Measurements from ENCODE around the gene MARCHF2. TPM values are rescaled to one million over a fixed set of nuclear protein-coding genes. Genes with fewer than 3 reads are reported as not detected.
A peak's percentile ranks its signal among the peaks of the same experiment; 100 is the strongest.

The MARCHF2 gene
- total and polyA plus RNA-seq, 12 donors, result 49.2 to 104 (median 84.5) TPM

DNA sequence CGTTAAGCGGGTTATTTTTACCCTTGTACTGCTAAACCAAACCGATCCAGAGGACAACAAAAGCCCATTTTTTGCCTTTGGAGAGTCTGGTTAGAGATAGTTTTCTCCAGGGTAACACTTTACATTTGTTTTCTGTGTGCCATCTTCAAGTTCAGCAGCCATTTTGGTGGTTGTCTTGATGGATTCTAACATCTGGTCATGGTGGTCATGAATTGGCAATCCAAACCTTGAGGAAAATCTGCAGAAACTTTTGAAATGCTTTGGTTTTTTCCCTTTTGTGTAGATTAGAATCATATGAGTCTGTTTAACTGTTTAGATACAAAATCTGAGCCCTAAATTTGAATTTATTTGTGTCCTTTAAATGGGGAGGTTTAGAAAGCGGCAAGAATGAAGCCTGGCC lies 48.3 kb downstream of the MARCHF2 start:
- 56 to 63% methylated on average over 3 to 4 of the region's 4 CpGs for WGBS, 2 donors
- ATAC-seq, result no peak
- peak overlapping the region in 4 of 10 donors; percentile 8 to 71 (median 34) for H3K27ac ChIP-seq

DNA sequence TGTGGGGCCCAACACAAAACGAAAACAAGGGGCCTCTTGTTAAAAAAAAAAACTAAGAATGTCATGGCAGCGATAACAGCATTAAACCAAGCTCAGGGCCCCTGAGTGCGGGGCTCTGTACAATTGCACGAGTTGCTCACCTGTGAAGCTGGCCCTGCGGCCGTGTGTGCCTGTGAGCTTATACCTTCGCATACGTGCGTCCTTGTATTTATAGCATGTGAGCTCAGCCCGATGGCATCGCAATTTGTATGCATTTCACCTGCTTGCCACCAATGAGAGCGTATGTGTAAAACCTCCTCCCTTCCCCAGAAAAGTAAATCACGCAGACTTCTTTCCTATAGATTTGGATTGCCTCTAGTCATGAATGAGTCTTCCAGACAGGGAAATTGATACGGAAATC lies 48.8 kb downstream of the MARCHF2 start:
- Histone ChIP-seq H3K4me3 (no peak overlapping the region), H3K27me3 (no peaks in the 10 kb centered on the region), H3K9me3 (no peaks in the 10 kb centered on the region), H3K4me1 (peaks cover 31 to 70% (median 62%) of the 10 kb centered on the region in 9 donors), H3K27ac (no peak overlapping the region), H3K36me3 (peaks cover 0 to 93% (median 34%) of the 10 kb centered on the region in 9 donors)
- TF ChIP-seq, protein P1, sequence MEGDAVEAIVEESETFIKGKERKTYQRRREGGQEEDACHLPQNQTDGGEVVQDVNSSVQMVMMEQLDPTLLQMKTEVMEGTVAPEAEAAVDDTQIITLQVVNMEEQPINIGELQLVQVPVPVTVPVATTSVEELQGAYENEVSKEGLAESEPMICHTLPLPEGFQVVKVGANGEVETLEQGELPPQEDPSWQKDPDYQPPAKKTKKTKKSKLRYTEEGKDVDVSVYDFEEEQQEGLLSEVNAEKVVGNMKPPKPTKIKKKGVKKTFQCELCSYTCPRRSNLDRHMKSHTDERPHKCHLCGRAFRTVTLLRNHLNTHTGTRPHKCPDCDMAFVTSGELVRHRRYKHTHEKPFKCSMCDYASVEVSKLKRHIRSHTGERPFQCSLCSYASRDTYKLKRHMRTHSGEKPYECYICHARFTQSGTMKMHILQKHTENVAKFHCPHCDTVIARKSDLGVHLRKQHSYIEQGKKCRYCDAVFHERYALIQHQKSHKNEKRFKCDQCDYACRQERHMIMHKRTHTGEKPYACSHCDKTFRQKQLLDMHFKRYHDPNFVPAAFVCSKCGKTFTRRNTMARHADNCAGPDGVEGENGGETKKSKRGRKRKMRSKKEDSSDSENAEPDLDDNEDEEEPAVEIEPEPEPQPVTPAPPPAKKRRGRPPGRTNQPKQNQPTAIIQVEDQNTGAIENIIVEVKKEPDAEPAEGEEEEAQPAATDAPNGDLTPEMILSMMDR (IDR thresholded peaks at IDR 0.05), result no peak
- ATAC-seq (no peak), DNase-seq (no peak)
- intact Hi-C loops (cut with DNase I), result loop anchor here in 2 of 10 donors (5.0 to 10.0 kb wide), 2 partner anchors 47 to 860 kb away; partner anchors contain the start of genes MARCHF2 (in 1 of the 2) and ZNF559 (in 1 of the 2)
- WGBS, 2 donors, result 72 to 77% methylated on average over 14 of the region's 14 CpGs

More for the DNA sequence above, 48.3 kb downstream of the MARCHF2 start:
- Histone ChIP-seq H3K4me1 (peaks cover 35 to 75% (median 67%) of the 10 kb centered on the region in 9 donors), H3K27me3 (no peaks in the 10 kb centered on the region), H3K4me3 (no peak overlapping the region), H3K9me3 (no peaks in the 10 kb centered on the region), H3K36me3 (peaks cover 0 to 93% (median 29%) of the 10 kb centered on the region in 9 donors)
- TF ChIP-seq, protein P1 (IDR thresholded peaks at IDR 0.05), result no peak
- intact Hi-C loops (cut with DNase I), result loop anchor here in 2 of 10 donors (5.0 to 10.0 kb wide), 2 partner anchors 47 to 861 kb away; partner anchors contain the start of genes MARCHF2 (in 1 of the 2) and ZNF559 (in 1 of the 2)
- DNase-seq, result no peak

DNA sequence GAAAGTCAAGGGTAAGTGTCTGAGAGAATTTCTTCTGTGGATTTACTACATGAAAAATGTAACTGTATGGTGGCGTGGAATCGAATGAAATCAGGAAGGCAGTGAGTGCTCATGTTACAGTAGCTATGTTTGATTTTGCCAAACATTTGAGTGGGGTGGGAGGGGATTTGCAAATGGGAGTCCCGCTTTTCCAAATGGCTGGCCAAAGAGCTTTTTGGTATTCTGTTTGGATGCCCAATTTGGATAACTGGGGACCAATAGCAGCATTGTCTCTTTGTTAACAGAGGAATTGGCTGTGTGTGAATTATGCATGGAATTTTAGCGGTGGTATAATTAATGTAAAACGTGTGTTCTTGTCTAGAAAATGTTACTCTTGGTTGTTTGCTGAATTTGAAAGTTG lies 49.5 kb downstream of the MARCHF2 start:
- Histone ChIP-seq H3K4me3 (no peak overlapping the region), H3K27ac (no peak overlapping the region), H3K9me3 (no peaks in the 10 kb centered on the region), H3K4me1 (peaks cover 26 to 63% (median 55%) of the 10 kb centered on the region in 9 donors), H3K27me3 (no peaks in the 10 kb centered on the region), H3K36me3 (peaks cover 0 to 93% (median 41%) of the 10 kb centered on the region in 9 donors)
- WGBS, 2 donors, result 75 to 79% methylated on average over 5 of the region's 5 CpGs
- no peak for ATAC-seq
- intact Hi-C loops (cut with DNase I), result loop anchor here in 2 of 10 donors (5.0 to 10.0 kb wide), 2 partner anchors 48 to 860 kb away; partner anchors contain the start of genes MARCHF2 (in 1 of the 2) and ZNF559 (in 1 of the 2)
- TF ChIP-seq, protein P1 (IDR thresholded peaks at IDR 0.05), result no peak
- DNase-seq, result no peak

DNA sequence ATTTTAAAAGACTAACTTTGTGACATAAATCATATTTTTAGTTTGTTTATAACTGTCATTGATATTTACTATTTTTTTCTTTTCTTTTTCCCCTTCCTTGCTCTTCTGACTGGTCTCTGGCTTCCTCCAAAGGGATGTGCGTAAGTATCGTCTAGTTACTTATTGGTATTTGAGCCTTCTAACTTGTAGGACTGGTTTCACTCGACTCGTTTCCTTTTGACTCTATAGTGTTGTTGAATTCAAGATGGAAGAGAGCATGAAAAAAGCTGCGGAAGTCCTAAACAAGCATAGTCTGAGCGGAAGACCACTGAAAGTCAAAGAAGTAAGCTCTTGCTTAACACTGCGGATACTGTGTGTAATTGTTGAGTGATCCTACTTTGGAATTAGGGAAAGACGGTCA lies 50.3 kb downstream of the MARCHF2 start:
- WGBS, 2 donors, result 90 to 91% methylated on average over 8 of the region's 8 CpGs
- Histone ChIP-seq H3K4me1 (peaks cover 18 to 55% (median 49%) of the 10 kb centered on the region in 9 donors), H3K27ac (no peak overlapping the region), H3K9me3 (no peaks in the 10 kb centered on the region), H3K36me3 (peaks cover 0 to 94% (median 49%) of the 10 kb centered on the region in 9 donors), H3K4me3 (no peak overlapping the region), H3K27me3 (no peaks in the 10 kb centered on the region)
- ATAC-seq (no peak), DNase-seq (no peak)
- intact Hi-C loops (cut with DNase I), result loop anchor here in 2 of 10 donors (5.0 to 10.0 kb wide), 2 partner anchors 49 to 859 kb away; partner anchors contain the start of genes MARCHF2 (in 1 of the 2) and ZNF559 (in 1 of the 2)
- TF ChIP-seq, protein P1 (IDR thresholded peaks at IDR 0.05), result no peak

All from heart right ventricle (tissue), 16 donors.